H1 (cell line): ENCODE data around the gene RNF43. TPM values are rescaled to one million over a fixed set of nuclear protein-coding genes. Genes with fewer than 3 reads are reported as not detected.

Experiments
- CTCF ChIA-PET: fragments of 300-600 bp; sonication (Branson Sonifier 250); formaldehyde crosslinking; loops from one replicate; lab custom pipeline; 2021; ENCODE audit not compliant: partially characterized antibody; lab: Charles Lee
- POLR2A ChIA-PET: fragments of 300-600 bp; sonication (Branson Sonifier 250); formaldehyde crosslinking; loops from one replicate; lab custom pipeline; 2021; ENCODE audit warnings: inconsistent platforms; ENCODE audit not compliant: partially characterized antibody; lab: Charles Lee
- DNase-seq, 2 experiments: peaks; one replicate each; pipeline versions ENCODE4 v3.0.0 to v3.0.0-alpha.2; 2010 to 2022; ENCODE audit warnings: low spot score in 2 of 2, low read depth in 1 of 2, mixed read lengths in 1 of 2
- FAIRE-seq: peaks from 2 replicates; lab custom pipeline; 2011; peaks lifted over from hg19 to GRCh38; lab: Jason Lieb, UNC
- H2AFZ ChIP-seq: 2 replicates; pipeline ENCODE4 v1.8.1; 2012; ENCODE audit warnings: low read length, inconsistent platforms
- H2AK5ac ChIP-seq: 2 replicates; pipeline ENCODE4 v1.6.1; 2013; ENCODE audit warnings: low read depth, low read length
- H2BK120ac ChIP-seq: replicated peaks from 2 replicates; pipeline ENCODE3; 2013; ENCODE audit warnings: low read depth, low read length, inconsistent platforms
- H2BK12ac ChIP-seq: 2 replicates; pipeline ENCODE4 v1.6.1; 2013; ENCODE audit warnings: low read depth, low read length
- H2BK15ac ChIP-seq: 2 replicates; pipeline ENCODE4 v1.6.1; 2013; ENCODE audit warnings: low read length
- H2BK20ac ChIP-seq: 2 replicates; pipeline ENCODE4 v1.6.1; 2013; ENCODE audit warnings: low read length
- H2BK5ac ChIP-seq: 2 replicates; pipeline ENCODE4 v1.6.1; 2013; ENCODE audit warnings: low read depth, low read length
- H3K14ac ChIP-seq: 2 replicates; pipeline ENCODE4 v1.6.1; 2013; ENCODE audit warnings: inconsistent platforms; ENCODE audit not compliant: insufficient read length
- H3K18ac ChIP-seq: 2 replicates; pipeline ENCODE4 v1.6.1; 2013; ENCODE audit warnings: low read length; ENCODE audit errors: extremely low read depth
- H3K23ac ChIP-seq: 2 replicates; pipeline ENCODE4 v1.6.1; 2013; ENCODE audit warnings: inconsistent platforms; ENCODE audit not compliant: insufficient read length
- H3K23me2 ChIP-seq: 2 replicates; pipeline ENCODE4 v1.6.1; 2013; ENCODE audit warnings: low read depth, low read length
- H3K27ac ChIP-seq: 2 replicates; pipeline ENCODE4 v1.6.1; 2011; ENCODE audit warnings: low read depth, low read length, inconsistent platforms
- H3K27me3 ChIP-seq, 4 experiments: replicated peaks in 1 of 4; 1 replicate in 1 of 4; 2 replicates in 3 of 4; pipeline versions ENCODE4 v1.6.1 to v1.8.1; 2011 to 2013; ENCODE audit warnings: low read length in 3 of 4, mild to moderate bottlenecking in 3 of 4, inconsistent platforms in 2 of 4, mixed read lengths in 2 of 4, moderate library complexity in 1 of 4; ENCODE audit not compliant: control insufficient read depth in 3 of 4, insufficient read depth in 3 of 4; ENCODE audit errors: extremely low read depth in 1 of 4
- H3K36me3 ChIP-seq, 4 experiments: 2 replicates each; pipeline versions ENCODE4 v1.6.1 to v1.8.1; 2011 to 2013; ENCODE audit warnings: mild to moderate bottlenecking in 4 of 4, low read length in 3 of 4, moderate library complexity in 2 of 4, control low read depth in 1 of 4, inconsistent platforms in 1 of 4; ENCODE audit not compliant: insufficient read depth in 4 of 4, control insufficient read depth in 2 of 4
- H3K4ac ChIP-seq: replicated peaks from 2 replicates; pipeline ENCODE3; 2013; ENCODE audit warnings: low read length, low read depth, mixed read lengths, inconsistent platforms; ENCODE audit not compliant: insufficient read length
- H3K4me1 ChIP-seq, 4 experiments: replicated peaks in 1 of 4; 1 replicate in 1 of 4; 2 replicates in 3 of 4; pipeline versions ENCODE4 v1.6.1 to v1.8.1; 2011 to 2013; ENCODE audit warnings: low read length in 3 of 4, inconsistent platforms in 2 of 4, mixed read lengths in 1 of 4; ENCODE audit not compliant: insufficient read depth in 4 of 4, control insufficient read depth in 3 of 4
- H3K4me2 ChIP-seq, 2 experiments: 2 replicates each; pipeline versions ENCODE4 v1.6.1 to v1.8.1; 2011 to 2013; ENCODE audit warnings: low read depth in 2 of 2, low read length in 2 of 2, control low read depth in 1 of 2, inconsistent platforms in 1 of 2, mild to moderate bottlenecking in 1 of 2; ENCODE audit not compliant: insufficient read depth in 1 of 2
- H3K4me3 ChIP-seq, 4 experiments: fragments of 200-600, 300-600 bp in 1 of 4; sonication (generic), shearing (Covaris generic), sonication (Bioruptor Twin) in 1 of 4; 2 replicates each; pipeline versions ENCODE4 v1.5.1 to v1.8.1; 2011 to 2016; ENCODE audit warnings: low read length in 4 of 4, low read depth in 3 of 4, control low read depth in 2 of 4, inconsistent platforms in 2 of 4, mild to moderate bottlenecking in 2 of 4, mixed read lengths in 1 of 4, moderate library complexity in 1 of 4; ENCODE audit not compliant: insufficient read depth in 2 of 4; ENCODE audit errors: extremely low read depth in 1 of 4
- H3K56ac ChIP-seq: replicated peaks from 2 replicates; pipeline ENCODE3; 2013; ENCODE audit warnings: low read depth, mild to moderate bottlenecking, mixed read lengths, low read length, inconsistent platforms; ENCODE audit not compliant: insufficient read length
- H3K79me1 ChIP-seq: 2 replicates; pipeline ENCODE4 v1.6.1; 2013; ENCODE audit warnings: low read depth, low read length, control low read depth
- H3K79me2 ChIP-seq, 2 experiments: 2 replicates each; pipeline versions ENCODE4 v1.6.1 to v1.8.1; 2012 to 2013; ENCODE audit warnings: low read length in 2 of 2, mild to moderate bottlenecking in 2 of 2, inconsistent platforms in 1 of 2; ENCODE audit not compliant: insufficient read depth in 2 of 2, control insufficient read depth in 1 of 2
- H3K9ac ChIP-seq, 4 experiments: replicated peaks in 1 of 4; 1 replicate in 1 of 4; 2 replicates in 3 of 4; pipeline versions ENCODE4 v1.6.1 to v1.8.1; 2011 to 2013; ENCODE audit warnings: low read depth in 3 of 4, low read length in 3 of 4, control low read depth in 2 of 4, mild to moderate bottlenecking in 2 of 4, moderate library complexity in 2 of 4, inconsistent platforms in 1 of 4; ENCODE audit errors: extremely low read depth in 1 of 4
- H3K9me3 ChIP-seq, 2 experiments: 2 replicates each; pipeline versions ENCODE4 v1.6.1 to v1.8.1; 2012 to 2013; ENCODE audit warnings: mild to moderate bottlenecking in 2 of 2, moderate library complexity in 2 of 2, control low read depth in 1 of 2, inconsistent platforms in 1 of 2, low read depth in 1 of 2, low read length in 1 of 2, mixed read lengths in 1 of 2; ENCODE audit not compliant: insufficient read depth in 2 of 2
- H4K20me1 ChIP-seq, 2 experiments: replicated peaks in 1 of 2; 2 replicates each; pipeline versions ENCODE3 to v1.8.1; 2011 to 2013; ENCODE audit warnings: inconsistent platforms in 2 of 2, low read length in 2 of 2, mild to moderate bottlenecking in 1 of 2; ENCODE audit not compliant: insufficient read depth in 2 of 2, control insufficient read depth in 1 of 2
- H4K5ac ChIP-seq: 2 replicates; pipeline ENCODE4 v1.6.1; 2013; ENCODE audit warnings: low read length, low read depth, mixed read lengths, inconsistent platforms; ENCODE audit not compliant: insufficient read length
- H4K8ac ChIP-seq: 2 replicates; pipeline ENCODE4 v1.8.0; 2013; ENCODE audit warnings: mild to moderate bottlenecking, moderate library complexity, low read length, inconsistent platforms; ENCODE audit not compliant: insufficient read depth; ENCODE audit errors: extremely low read depth
- H4K91ac ChIP-seq: replicated peaks from 2 replicates; pipeline ENCODE3; 2013; ENCODE audit warnings: low read length, mixed read lengths, inconsistent platforms; ENCODE audit not compliant: insufficient read length
- WGBS, 2 experiments: shearing (Covaris generic) in 1 of 2; methylation state at CpG; one replicate each; pipeline versions ENCODE4 v1.1.6 to v1.1.7; 2013 to 2015; ENCODE audit warnings: low lambda C conversion rate in 2 of 2, mixed read lengths in 2 of 2, inconsistent platforms in 1 of 2, low coverage in 1 of 2, missing lambda C conversion rate in 1 of 2; ENCODE audit not compliant: insufficient replicate concordance in 2 of 2, insufficient coverage in 1 of 2, insufficient read length in 1 of 2; ENCODE audit errors: extremely low coverage in 1 of 2, missing lambda C conversion rate in 1 of 2; 5-methylcytosine and 5-hydroxymethylcytosine counted together
- polyA plus RNA-seq, 7 experiments: library from polyadenylated mRNA; depleted of rRNA in 3 of 7; stranded (reverse) in 5 of 7; unstranded in 2 of 7; fragments of >200 nt in 5 of 7; fragments of 200-250 nt in 2 of 7; gene quantifications; 1 replicate in 5 of 7; 2 replicates in 1 of 7; 4 replicates in 1 of 7; pipeline versions ENCODE4 v1.2.1 to v1.2.3, GENCODE V29; 2011 to 2013; ENCODE audit warnings: missing spikeins in 2 of 7, mixed read lengths in 2 of 7
- total RNA-seq: library from RNA; stranded (reverse); fragmentation: NEBNext Ultra II Directional; extraction: Animal tissue kit (Norgen Biotek cat#: 25700); gene quantifications from 2 replicates; pipeline ENCODE4 v1.2.1, GENCODE V29; 2021

Gene RNF43
- total and polyA plus RNA-seq, 2 of the 8 experiments (the other 6 are each of a cell fraction or from before 2014, with no cell fraction given), result 0.89 to 1.5 TPM

- H3K14ac ChIP-seq, result no peak overlapping the region
- no peak for DNase-seq
- POLR2A ChIA-PET, result no interaction called here
- CTCF ChIA-PET, result no interaction called here
- no peaks in the 10 kb centered on the region for H4K20me1 ChIP-seq
- H2BK12ac ChIP-seq, result no peak overlapping the region
- no peak overlapping the region for H3K4me3 ChIP-seq
- H2BK15ac ChIP-seq, result no peak overlapping the region; the same call in 1 of the 2 replicates
- H3K27ac ChIP-seq, result no peak overlapping the region
- 93% methylated on average over 2 of the region's 2 CpGs; no CpG with 5 or more reads in 1 of the 2 experiments for WGBS, 2 experiments
- H2BK5ac ChIP-seq, result no peak overlapping the region
- H3K4me2 ChIP-seq, result no peak overlapping the region
- H3K9ac ChIP-seq, result no peak overlapping the region
- no peak overlapping the region for H4K5ac ChIP-seq
- no peaks in the 10 kb centered on the region for H3K23me2 ChIP-seq
- H4K8ac ChIP-seq, result no peak overlapping the region
- H2BK120ac ChIP-seq, result no peak overlapping the region
- no peaks in the 10 kb centered on the region for H3K9me3 ChIP-seq
- no peaks in the 10 kb centered on the region for H3K79me1 ChIP-seq
- H3K23ac ChIP-seq, result no peak overlapping the region
- no peak for FAIRE-seq
- H2AFZ ChIP-seq, result no peak overlapping the region
- H3K4me1 ChIP-seq, result peaks cover 3 to 18% (median 6%) of the 10 kb centered on the region in 4 experiments; a peak in 5 of 7 replicates
- no peaks in the 10 kb centered on the region for H3K79me2 ChIP-seq
- no peak overlapping the region for H4K91ac ChIP-seq
- peaks cover 0 to 4% (median 3%) of the 10 kb centered on the region in 4 experiments; a peak in 3 of 7 replicates for H3K27me3 ChIP-seq
- H2AK5ac ChIP-seq, result no peak overlapping the region
- H3K56ac ChIP-seq, result no peak overlapping the region
- no peaks in the 10 kb centered on the region for H3K36me3 ChIP-seq
- no peak overlapping the region for H3K4ac ChIP-seq
- H3K18ac ChIP-seq, result no peak overlapping the region
- no peak overlapping the region; the same call in 1 of the 2 replicates for H2BK20ac ChIP-seq
These were observed 26.4 kb downstream of the RNF43 start for GRCh38 chr17:58390884-58391283.
